ENCODE data around the gene ADCY4.
"Not testable (repeated sequence)": the region's sequence is repeated elsewhere in the genome, so short reads cannot be mapped to it uniquely, and the experiment has no call there.

ADCY4 gene

GRCh38 chr14:24334431-24335291, at the start of gene ADCY4:
ADCY4 (minus strand) TSS chr14:24335071; CDS start chr14:24334652, 419 bp downstream.
- ATAC-seq = peak; percentile 46
- Mint-ChIP-seq H3K27ac (no peak within 1 kb of the TSS), H3K27me3 (peaks cover 36% of the 10 kb centered on the region), H3K4me1 (peaks cover 64% of the 10 kb centered on the region), H3K4me3 (peak within 1 kb of the TSS; percentile 33), H3K9me3 (no peaks in the 10 kb centered on the region), H3K36me3 (peaks cover 32% of the 10 kb centered on the region)

GRCh38 chr14:24384169-24384568, 49.3 kb upstream of the ADCY4 start:
- no peak for ATAC-seq
- H3K9me3 Mint-ChIP-seq = no peaks in the 10 kb centered on the region
- no peaks in the 10 kb centered on the region for H3K4me1 Mint-ChIP-seq
- H3K36me3 Mint-ChIP-seq = no peaks in the 10 kb centered on the region
- H3K4me3 Mint-ChIP-seq = no peak overlapping the region
- no peak overlapping the region for H3K27ac Mint-ChIP-seq
- no peaks in the 10 kb centered on the region for H3K27me3 Mint-ChIP-seq

- H3K36me3 Mint-ChIP-seq = no peaks in the 10 kb centered on the region
- no peak overlapping the region for H3K4me3 Mint-ChIP-seq
- no peaks in the 10 kb centered on the region for H3K9me3 Mint-ChIP-seq
- H3K4me1 Mint-ChIP-seq = no peaks in the 10 kb centered on the region
- H3K27ac Mint-ChIP-seq = no peak overlapping the region
- no peak for ATAC-seq
- H3K27me3 Mint-ChIP-seq = no peaks in the 10 kb centered on the region
Measured at GRCh38 chr14:24382064-24382371, 47.1 kb upstream of the ADCY4 start.

GRCh38 chr14:24381363-24382063, 46.6 kb upstream of the ADCY4 start:
- no peaks in the 10 kb centered on the region for H3K36me3 Mint-ChIP-seq
- H3K27me3 Mint-ChIP-seq = no peaks in the 10 kb centered on the region
- no peaks in the 10 kb centered on the region for H3K4me1 Mint-ChIP-seq
- no peak overlapping the region for H3K4me3 Mint-ChIP-seq
- no peak overlapping the region for H3K27ac Mint-ChIP-seq
- no peak for ATAC-seq
- no peaks in the 10 kb centered on the region for H3K9me3 Mint-ChIP-seq

GRCh38 chr14:24379907-24380730, 45.2 kb upstream of the ADCY4 start:
- no peak overlapping the region for H3K27ac Mint-ChIP-seq
- no peak for ATAC-seq
- no peaks in the 10 kb centered on the region for H3K27me3 Mint-ChIP-seq
- H3K9me3 Mint-ChIP-seq = no peaks in the 10 kb centered on the region
- no peaks in the 10 kb centered on the region for H3K36me3 Mint-ChIP-seq
- no peak overlapping the region for H3K4me3 Mint-ChIP-seq
- no peaks in the 10 kb centered on the region for H3K4me1 Mint-ChIP-seq

GRCh38 chr14:24378981-24379906, 44.4 kb upstream of the ADCY4 start:
- ATAC-seq = no peak
- H3K27ac Mint-ChIP-seq = no peak overlapping the region
- H3K9me3 Mint-ChIP-seq = no peaks in the 10 kb centered on the region
- no peak overlapping the region for H3K4me3 Mint-ChIP-seq
- H3K27me3 Mint-ChIP-seq = no peaks in the 10 kb centered on the region
- no peaks in the 10 kb centered on the region for H3K36me3 Mint-ChIP-seq
- H3K4me1 Mint-ChIP-seq = no peaks in the 10 kb centered on the region

GRCh38 chr14:24378327-24378726, 43.5 kb upstream of the ADCY4 start:
- Mint-ChIP-seq H3K4me3 (no peak overlapping the region), H3K27ac (no peak overlapping the region), H3K9me3 (no peaks in the 10 kb centered on the region), H3K27me3 (no peaks in the 10 kb centered on the region), H3K36me3 (no peaks in the 10 kb centered on the region), H3K4me1 (no peaks in the 10 kb centered on the region)
- peak; percentile 37 for ATAC-seq

GRCh38 chr14:24377657-24378056, 42.8 kb upstream of the ADCY4 start:
- Mint-ChIP-seq H3K4me1 (no peaks in the 10 kb centered on the region), H3K27me3 (no peaks in the 10 kb centered on the region), H3K27ac (no peak overlapping the region), H3K9me3 (no peaks in the 10 kb centered on the region), H3K36me3 (no peaks in the 10 kb centered on the region), H3K4me3 (no peak overlapping the region)
- no peak for ATAC-seq

- Mint-ChIP-seq H3K36me3 (no peaks in the 10 kb centered on the region), H3K27ac (no peak overlapping the region), H3K27me3 (no peaks in the 10 kb centered on the region), H3K4me3 (no peak overlapping the region), H3K4me1 (no peaks in the 10 kb centered on the region), H3K9me3 (no peaks in the 10 kb centered on the region)
- no peak for ATAC-seq
Measured at GRCh38 chr14:24377126-24377525, 42.3 kb upstream of the ADCY4 start.

- H3K9me3 Mint-ChIP-seq = no peaks in the 10 kb centered on the region
- no peak overlapping the region for H3K4me3 Mint-ChIP-seq
- H3K27ac Mint-ChIP-seq = no peak overlapping the region
- H3K36me3 Mint-ChIP-seq = no peaks in the 10 kb centered on the region
- H3K4me1 Mint-ChIP-seq = no peaks in the 10 kb centered on the region
- no peak for ATAC-seq
- no peaks in the 10 kb centered on the region for H3K27me3 Mint-ChIP-seq
Measured at GRCh38 chr14:24376448-24377070, 41.7 kb upstream of the ADCY4 start.

- H3K4me3 Mint-ChIP-seq = no peak overlapping the region
- H3K27me3 Mint-ChIP-seq = peaks cover 6% of the 10 kb centered on the region
- H3K4me1 Mint-ChIP-seq = peaks cover 7% of the 10 kb centered on the region
- no peak overlapping the region for H3K27ac Mint-ChIP-seq
- no peak for ATAC-seq
- H3K9me3 Mint-ChIP-seq = no peaks in the 10 kb centered on the region
- no peaks in the 10 kb centered on the region for H3K36me3 Mint-ChIP-seq
Measured at GRCh38 chr14:24372701-24373416, 38.0 kb upstream of the ADCY4 start.

- H3K36me3 Mint-ChIP-seq, ATAC-seq, H3K27ac Mint-ChIP-seq, H3K4me3 Mint-ChIP-seq, H3K9me3 Mint-ChIP-seq: not testable (repeated sequence)
- H3K4me1 Mint-ChIP-seq = peaks cover 19% of the 10 kb centered on the region
- peaks cover 13% of the 10 kb centered on the region for H3K27me3 Mint-ChIP-seq
Measured at GRCh38 chr14:24371605-24372004, 36.7 kb upstream of the ADCY4 start.

GRCh38 chr14:24370748-24371147, 35.9 kb upstream of the ADCY4 start:
- Mint-ChIP-seq H3K4me1 (peaks cover 24% of the 10 kb centered on the region), H3K27me3 (peaks cover 13% of the 10 kb centered on the region), H3K4me3 (no peak overlapping the region), H3K36me3 (no peaks in the 10 kb centered on the region), H3K27ac (no peak overlapping the region), H3K9me3 (no peaks in the 10 kb centered on the region)
- no peak for ATAC-seq
